ENCODE results near the gene LRRC4B.
A peak's percentile ranks its signal among the peaks of the same experiment; 100 is the strongest.

LRRC4B gene

DNA sequence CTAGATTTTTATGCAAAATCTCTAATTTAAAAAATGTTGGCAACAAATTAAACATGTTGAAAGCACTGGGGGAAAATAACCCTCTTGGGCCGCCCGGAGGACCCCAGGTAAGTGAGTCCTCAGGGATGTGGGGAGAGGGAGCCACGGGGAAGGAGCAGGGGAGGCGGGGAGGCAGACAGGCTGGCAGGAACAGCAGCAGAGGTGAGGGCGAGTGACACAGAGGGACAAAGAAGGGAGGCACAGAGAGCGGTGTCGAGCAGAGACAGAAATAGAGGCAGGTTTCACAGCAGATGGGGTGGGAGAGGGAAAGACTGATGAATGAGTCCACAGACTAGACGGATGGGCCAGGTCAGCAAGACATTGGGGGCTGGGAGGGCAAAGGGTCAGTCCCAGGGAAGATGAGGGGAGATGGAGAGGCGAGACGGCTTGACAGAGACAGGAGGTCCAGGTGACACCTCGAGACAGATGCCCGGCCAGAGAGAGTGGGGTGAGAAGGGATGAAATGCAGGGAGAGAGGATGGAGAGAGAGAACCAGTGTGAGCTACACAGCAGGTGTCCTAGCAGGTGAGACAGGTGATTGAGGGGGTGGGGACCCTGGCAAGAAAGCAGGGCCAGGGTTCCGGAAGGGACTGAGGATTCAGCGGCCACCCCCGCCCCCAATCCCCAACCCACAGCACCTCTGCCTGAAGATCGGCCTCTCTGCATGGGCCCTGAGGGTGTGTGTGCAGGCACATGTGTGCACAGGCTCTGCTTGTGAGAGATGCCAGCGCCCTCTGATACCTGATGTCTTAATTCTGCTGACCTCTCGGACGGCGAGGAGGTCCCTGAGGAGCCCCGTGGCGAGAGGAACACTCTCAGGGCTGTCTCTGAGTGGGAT, 3.8 kb downstream of the LRRC4B start:
- Histone ChIP-seq H3K4me2 (no peak overlapping the region), H3K4me3 (no peak overlapping the region), H3K9ac (no peak overlapping the region), H4K20me1 (peaks cover 0 to 22% (median 0%) of the 10 kb centered on the region in 11 experiments; a peak in 6 of 22 replicates), H3K4me1 (peaks cover 6 to 17% (median 14%) of the 10 kb centered on the region in 10 experiments; a peak in 13 of 20 replicates), H3K9me3 (replicated peaks in 1 of 11) (no peaks in the 10 kb centered on the region), H3K36me3 (no peaks in the 10 kb centered on the region), H3K27me3 (peaks cover 47 to 62% (median 60%) of the 10 kb centered on the region in 11 experiments), H3K27ac (no peak overlapping the region)
- no peak for TF ChIP-seq Cebpa-rat (IDR thresholded peaks at IDR 0.05)

DNA sequence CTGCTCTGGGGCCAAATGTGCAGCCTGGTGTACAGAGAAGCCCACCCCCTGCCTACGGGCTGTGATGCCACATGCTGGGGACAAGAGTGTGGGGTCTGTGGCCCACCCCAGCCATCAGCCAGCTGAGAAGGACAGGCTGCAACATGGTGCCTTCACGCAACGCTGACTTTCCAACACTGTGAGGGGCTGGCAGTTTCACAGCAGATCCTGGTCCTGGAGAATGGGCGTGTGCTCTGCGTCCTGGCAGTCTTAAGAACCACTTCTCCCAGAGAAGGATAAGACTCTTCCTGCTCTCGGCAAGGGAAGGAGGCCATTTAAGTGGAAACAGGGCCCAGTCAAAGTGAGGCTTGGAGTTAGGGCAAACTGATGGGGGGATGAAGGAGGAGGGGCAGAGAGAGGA, 4.6 kb downstream of the LRRC4B start:
- H3K4me2 ChIP-seq: no peak overlapping the region; a peak in 1 of 22 replicates
- no peak overlapping the region for H3K27ac ChIP-seq
- peaks cover 0 to 22% (median 0%) of the 10 kb centered on the region in 11 experiments; a peak in 6 of 22 replicates for H4K20me1 ChIP-seq
- no peaks in the 10 kb centered on the region for H3K36me3 ChIP-seq
- no peak for TF ChIP-seq Cebpa-rat (IDR thresholded peaks at IDR 0.05)
- no peaks in the 10 kb centered on the region for H3K9me3 ChIP-seq (replicated peaks in 1 of 11)
- no peak overlapping the region for H3K4me3 ChIP-seq
- peaks cover 42 to 54% (median 52%) of the 10 kb centered on the region in 11 experiments for H3K27me3 ChIP-seq
- no peak overlapping the region for H3K9ac ChIP-seq
- peaks cover 6 to 19% (median 14%) of the 10 kb centered on the region in 10 experiments; a peak in 13 of 20 replicates for H3K4me1 ChIP-seq

DNA sequence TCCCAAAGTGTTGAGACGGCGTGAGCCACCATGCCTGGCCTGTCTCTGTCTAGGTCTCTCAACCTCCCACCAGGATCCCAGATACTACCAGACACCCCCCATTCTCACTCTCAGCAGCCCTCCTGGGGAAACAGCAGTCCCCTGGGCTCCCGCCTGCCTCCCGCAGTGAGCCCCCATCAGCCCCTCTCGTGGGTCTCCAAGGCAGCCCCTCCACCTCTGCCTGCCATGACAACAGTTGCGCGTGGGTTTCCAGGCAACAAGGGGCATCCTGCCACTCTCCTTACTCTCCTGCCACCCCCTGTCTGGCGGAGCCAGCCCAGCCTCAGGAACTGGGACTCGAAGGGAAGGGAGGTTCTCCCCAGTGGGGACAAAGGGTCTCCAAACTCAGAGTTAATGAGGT, 5.2 kb downstream of the LRRC4B start:
- H3K4me3 ChIP-seq: no peak overlapping the region
- H3K4me2 ChIP-seq: no peak overlapping the region; a peak in 1 of 22 replicates
- no peaks in the 10 kb centered on the region for H3K9me3 ChIP-seq (replicated peaks in 1 of 11)
- peaks cover 6 to 19% (median 14%) of the 10 kb centered on the region in 10 experiments; a peak in 13 of 20 replicates for H3K4me1 ChIP-seq
- H3K36me3 ChIP-seq: no peaks in the 10 kb centered on the region
- peaks cover 0 to 22% (median 0%) of the 10 kb centered on the region in 11 experiments; a peak in 6 of 22 replicates for H4K20me1 ChIP-seq
- H3K27me3 ChIP-seq: peaks cover 42 to 53% (median 51%) of the 10 kb centered on the region in 11 experiments
- no peak overlapping the region for H3K9ac ChIP-seq
- TF ChIP-seq Cebpa-rat (IDR thresholded peaks at IDR 0.05): no peak
- H3K27ac ChIP-seq: no peak overlapping the region

DNA sequence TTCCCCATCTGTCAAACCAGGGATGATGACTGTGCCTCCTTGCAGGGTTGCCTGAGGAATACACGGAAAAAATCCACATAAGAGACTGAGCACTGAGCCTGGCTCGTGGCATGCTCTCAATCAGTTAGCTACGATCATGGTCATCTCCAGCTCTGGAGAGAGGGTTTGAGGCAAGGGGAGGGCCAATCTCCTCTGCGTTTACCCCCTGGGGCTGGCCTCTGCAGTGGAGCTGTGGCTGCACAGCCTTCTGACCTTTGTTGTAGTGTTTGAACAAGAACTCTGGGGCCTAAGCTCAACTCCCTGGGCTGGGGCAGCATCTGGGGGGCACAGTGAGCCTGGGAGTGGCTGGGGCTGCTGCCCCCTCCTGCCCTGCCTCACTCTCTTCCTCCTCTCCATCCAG, 5.9 kb downstream of the LRRC4B start:
- H3K9me3 ChIP-seq (replicated peaks in 1 of 11): no peaks in the 10 kb centered on the region

DNA sequence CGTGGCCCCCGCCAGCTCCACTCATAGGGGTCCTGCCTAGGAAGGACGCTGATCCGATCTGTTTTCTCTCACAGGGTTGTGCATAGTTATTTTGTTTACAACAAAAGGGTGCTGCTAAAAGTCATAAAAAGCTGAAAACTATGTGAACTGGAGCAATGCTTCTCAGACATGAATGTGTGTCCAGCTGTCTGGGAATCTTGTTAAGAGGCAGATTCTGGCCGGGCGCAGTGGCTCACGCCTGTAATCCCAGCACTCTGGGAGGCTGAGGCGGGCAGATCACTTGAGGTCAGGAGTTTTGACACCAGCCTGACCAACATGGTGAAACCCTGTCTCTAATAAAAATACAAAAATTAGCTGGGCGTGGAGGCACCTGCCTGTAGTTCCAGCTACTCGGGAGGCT, 8.6 kb downstream of the LRRC4B start:
- Histone ChIP-seq H3K4me2 (no peak overlapping the region), H3K4me3 (no peak overlapping the region)

More for the DNA sequence above, 5.9 kb downstream of the LRRC4B start:
- H3K4me1 ChIP-seq: peaks cover 8 to 20% (median 14%) of the 10 kb centered on the region in 10 experiments; a peak in 18 of 20 replicates
- H3K9ac ChIP-seq: no peak overlapping the region
- TF ChIP-seq Cebpa-rat (IDR thresholded peaks at IDR 0.05): no peak
- H3K27ac ChIP-seq: no peak overlapping the region
- no peaks in the 10 kb centered on the region for H3K36me3 ChIP-seq
- H4K20me1 ChIP-seq: peaks cover 0 to 22% (median 0%) of the 10 kb centered on the region in 11 experiments; a peak in 6 of 22 replicates
- no peak overlapping the region for H3K4me3 ChIP-seq
- H3K4me2 ChIP-seq: no peak overlapping the region
- H3K27me3 ChIP-seq: peaks cover 42 to 46% (median 45%) of the 10 kb centered on the region in 11 experiments

DNA sequence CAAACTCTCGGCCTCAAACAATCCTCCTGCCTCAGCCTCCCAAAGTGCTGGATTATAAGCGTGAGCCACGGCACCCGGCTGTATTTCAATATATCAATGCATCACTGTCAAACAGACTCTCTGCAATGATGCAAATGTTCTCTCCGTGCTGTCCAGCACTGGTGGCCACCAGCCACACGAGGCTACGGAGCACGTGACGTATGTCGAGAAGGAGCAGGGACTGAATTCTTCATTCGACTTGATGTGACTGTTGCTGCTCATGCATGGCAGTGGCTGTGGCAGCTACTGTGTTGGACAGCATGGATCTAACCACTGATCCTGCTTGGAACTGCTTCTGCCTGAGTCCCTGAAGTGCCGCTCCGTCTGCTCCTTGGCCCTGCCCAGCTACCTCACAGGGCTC, 9.8 kb downstream of the LRRC4B start:
- Histone ChIP-seq H3K4me1 (peaks cover 5 to 26% (median 11%) of the 10 kb centered on the region in 10 experiments; a peak in 18 of 20 replicates), H3K27me3 (peaks cover 5 to 18% (median 8%) of the 10 kb centered on the region in 11 experiments; a peak in 20 of 22 replicates), H3K9me3 (replicated peaks in 1 of 11) (no peaks in the 10 kb centered on the region), H3K4me3 (no peak overlapping the region), H3K9ac (no peak overlapping the region), H4K20me1 (peaks cover 0 to 5% (median 0%) of the 10 kb centered on the region in 11 experiments; a peak in 1 of 22 replicates), H3K4me2 (no peak overlapping the region), H3K36me3 (no peaks in the 10 kb centered on the region), H3K27ac (no peak overlapping the region)
- no peak for TF ChIP-seq Cebpa-rat (IDR thresholded peaks at IDR 0.05)

More for the DNA sequence above, 8.6 kb downstream of the LRRC4B start:
- Histone ChIP-seq H3K9ac (no peak overlapping the region), H3K27me3 (peaks cover 17 to 30% (median 18%) of the 10 kb centered on the region in 11 experiments), H3K9me3 (replicated peaks in 1 of 11) (no peaks in the 10 kb centered on the region), H3K27ac (no peak overlapping the region), H3K36me3 (no peaks in the 10 kb centered on the region), H3K4me1 (peaks cover 5 to 26% (median 11%) of the 10 kb centered on the region in 10 experiments; a peak in 18 of 20 replicates), H4K20me1 (peaks cover 0 to 17% (median 0%) of the 10 kb centered on the region in 11 experiments; a peak in 4 of 22 replicates)
- no peak for TF ChIP-seq Cebpa-rat (IDR thresholded peaks at IDR 0.05)

DNA sequence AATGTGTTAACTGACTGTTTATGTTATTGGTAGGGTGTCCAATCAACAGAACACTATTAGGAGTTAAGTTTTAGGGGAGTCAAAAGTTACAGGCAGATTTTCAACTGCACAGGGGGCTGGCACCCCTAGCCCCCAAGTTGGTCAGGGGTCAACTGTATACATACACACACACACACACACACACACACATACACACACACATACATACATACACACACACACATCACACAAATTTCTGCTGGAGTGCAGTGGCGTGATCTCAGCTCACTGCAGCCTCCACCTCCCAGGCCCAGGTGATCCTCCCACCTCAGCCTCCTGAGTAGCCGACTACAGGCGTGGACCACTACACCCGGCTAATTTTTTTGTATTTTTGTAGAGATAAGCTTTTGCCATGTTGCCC, 10.2 kb downstream of the LRRC4B start:
- Histone ChIP-seq H4K20me1 (peaks cover 0 to 1% (median 0%) of the 10 kb centered on the region in 11 experiments; a peak in 1 of 22 replicates), H3K9ac (no peak overlapping the region), H3K4me1 (peaks cover 5 to 23% (median 11%) of the 10 kb centered on the region in 10 experiments; a peak in 18 of 20 replicates), H3K9me3 (replicated peaks in 1 of 11) (no peaks in the 10 kb centered on the region), H3K4me2 (no peak overlapping the region), H3K36me3 (no peaks in the 10 kb centered on the region), H3K4me3 (no peak overlapping the region), H3K27ac (no peak overlapping the region), H3K27me3 (peaks cover under 1 to 14% (median 6%) of the 10 kb centered on the region in 11 experiments; a peak in 15 of 22 replicates)
- TF ChIP-seq Cebpa-rat (IDR thresholded peaks at IDR 0.05): no peak

DNA sequence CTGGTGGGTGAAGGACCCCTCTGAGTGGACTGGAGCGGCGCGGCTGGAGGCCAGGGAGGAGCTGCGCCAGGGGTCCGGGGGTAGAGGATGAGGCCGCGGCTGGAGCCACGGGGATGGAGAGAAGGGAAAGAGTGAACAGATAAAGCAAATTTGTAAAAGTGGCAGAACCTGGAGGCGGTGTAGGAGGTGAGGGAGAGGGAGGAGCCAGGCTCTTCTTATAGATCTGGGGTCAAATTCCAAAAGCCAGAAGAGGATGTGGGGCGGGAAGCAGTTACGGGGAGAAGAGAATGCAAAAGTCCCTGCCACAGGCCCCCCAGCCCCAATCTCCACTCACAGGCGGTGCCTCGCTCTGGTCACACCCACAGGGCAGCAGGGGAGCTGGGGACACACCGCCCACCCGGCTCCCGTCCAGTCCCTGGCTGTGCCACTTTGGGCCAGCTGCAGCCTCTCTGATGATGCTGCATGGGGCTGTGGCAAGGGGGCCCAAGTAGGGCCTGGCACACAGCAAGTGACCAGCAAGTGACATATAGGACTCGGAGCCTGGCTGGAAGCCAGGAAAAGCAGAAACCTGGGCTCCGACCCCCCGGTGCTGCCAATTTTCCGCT, 11.1 kb downstream of the LRRC4B start:
- H3K4me1 ChIP-seq: peaks cover 5 to 26% (median 12%) of the 10 kb centered on the region in 10 experiments; a peak in 18 of 20 replicates
- H4K20me1 ChIP-seq: no peaks in the 10 kb centered on the region
- peak overlapping the region; percentile 63 to 75 (median 72); a peak in 20 of 22 replicates for H3K9ac ChIP-seq
- H3K4me2 ChIP-seq: peak overlapping the region; percentile 79 to 98 (median 92)
- no peaks in the 10 kb centered on the region for H3K9me3 ChIP-seq (replicated peaks in 1 of 11)
- peak overlapping the region in 6 of 11 experiments; percentile 11 to 65 (median 41); a peak in 8 of 22 replicates for H3K27ac ChIP-seq
- H3K27me3 ChIP-seq: peaks cover under 1 to 19% (median 12%) of the 10 kb centered on the region in 11 experiments; a peak in 18 of 22 replicates
- H3K4me3 ChIP-seq: peak overlapping the region; percentile 61 to 78 (median 68)
- no peak for TF ChIP-seq Cebpa-rat (IDR thresholded peaks at IDR 0.05)
- H3K36me3 ChIP-seq: no peaks in the 10 kb centered on the region
